Hepatocyte (in vitro differentiated cells): Measurements from ENCODE around the gene MACROD2.

Experiments used
- CTCF ChIP-seq: fragments of 200-600 bp; sonication (generic); IDR thresholded peaks from 2 replicates; pipeline ENCODE4 v1.5.1; 2016; ENCODE audit warnings: antibody characterized with exemption, mild to moderate bottlenecking; ENCODE audit not compliant: poor library complexity
- EZH2 ChIP-seq: fragments of 200-600 bp; sonication (generic); IDR thresholded peaks from 2 replicates; pipeline ENCODE4 v1.6.1; 2016; ENCODE audit warnings: antibody characterized with exemption, mild to moderate bottlenecking, borderline replicate concordance
- EZH2phosphoT487 ChIP-seq: fragments of 200-600 bp; sonication (generic); IDR thresholded peaks from one replicate; pipeline ENCODE4 v1.6.1; 2018; ENCODE audit warnings: antibody characterized with exemption, mild to moderate bottlenecking, low read depth, moderate library complexity; ENCODE audit not compliant: unreplicated experiment, severe bottlenecking

- TF ChIP-seq CTCF (no peak), EZH2 (no peak), EZH2phosphoT487 (no peak)
Observed at GRCh38 chr20:14232650-14233049, 237.3 kb downstream of the MACROD2 start.
